Fibroblast of pulmonary artery (primary cell): ENCODE results near the gene AP1M1.

Experiments
- DNase-seq: peaks from one replicate; pipeline ENCODE4 v3.0.0-alpha.2; 2010; ENCODE audit warnings: low read depth
- H3K4me3 ChIP-seq: replicated peaks from 2 replicates; pipeline ENCODE4 v1.5.1; 2011; ENCODE audit warnings: low read depth, mild to moderate bottlenecking, control low read depth, low read length, moderate library complexity
- TF ChIP-seq, protein P1 (sequence below): IDR thresholded peaks from 2 replicates; pipeline ENCODE4 v1.5.1; 2011; ENCODE audit warnings: mild to moderate bottlenecking, control low read depth, low read length, inconsistent platforms; ENCODE audit errors: missing control alignments

The AP1M1 gene

GRCh38 chr19:16257509-16258002 lies 59.8 kb downstream of the AP1M1 start:
- DNase-seq: no peak
- TF ChIP-seq, protein P1, sequence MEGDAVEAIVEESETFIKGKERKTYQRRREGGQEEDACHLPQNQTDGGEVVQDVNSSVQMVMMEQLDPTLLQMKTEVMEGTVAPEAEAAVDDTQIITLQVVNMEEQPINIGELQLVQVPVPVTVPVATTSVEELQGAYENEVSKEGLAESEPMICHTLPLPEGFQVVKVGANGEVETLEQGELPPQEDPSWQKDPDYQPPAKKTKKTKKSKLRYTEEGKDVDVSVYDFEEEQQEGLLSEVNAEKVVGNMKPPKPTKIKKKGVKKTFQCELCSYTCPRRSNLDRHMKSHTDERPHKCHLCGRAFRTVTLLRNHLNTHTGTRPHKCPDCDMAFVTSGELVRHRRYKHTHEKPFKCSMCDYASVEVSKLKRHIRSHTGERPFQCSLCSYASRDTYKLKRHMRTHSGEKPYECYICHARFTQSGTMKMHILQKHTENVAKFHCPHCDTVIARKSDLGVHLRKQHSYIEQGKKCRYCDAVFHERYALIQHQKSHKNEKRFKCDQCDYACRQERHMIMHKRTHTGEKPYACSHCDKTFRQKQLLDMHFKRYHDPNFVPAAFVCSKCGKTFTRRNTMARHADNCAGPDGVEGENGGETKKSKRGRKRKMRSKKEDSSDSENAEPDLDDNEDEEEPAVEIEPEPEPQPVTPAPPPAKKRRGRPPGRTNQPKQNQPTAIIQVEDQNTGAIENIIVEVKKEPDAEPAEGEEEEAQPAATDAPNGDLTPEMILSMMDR: no peak
- H3K4me3 ChIP-seq: no peak overlapping the region

- DNase-seq: peak; percentile 33
- H3K4me3 ChIP-seq: no peak overlapping the region
- TF ChIP-seq, protein P1: no peak
Measured at GRCh38 chr19:16258440-16258903, 60.8 kb downstream of the AP1M1 start.

- no peak for DNase-seq
- H3K4me3 ChIP-seq: no peak overlapping the region
- TF ChIP-seq, protein P1: no peak
Measured at GRCh38 chr19:16259385-16260159, 61.9 kb downstream of the AP1M1 start.

GRCh38 chr19:16260160-16260811 lies 62.6 kb downstream of the AP1M1 start:
- no peak for DNase-seq
- TF ChIP-seq, protein P1: no peak
- no peak overlapping the region for H3K4me3 ChIP-seq

DNA sequence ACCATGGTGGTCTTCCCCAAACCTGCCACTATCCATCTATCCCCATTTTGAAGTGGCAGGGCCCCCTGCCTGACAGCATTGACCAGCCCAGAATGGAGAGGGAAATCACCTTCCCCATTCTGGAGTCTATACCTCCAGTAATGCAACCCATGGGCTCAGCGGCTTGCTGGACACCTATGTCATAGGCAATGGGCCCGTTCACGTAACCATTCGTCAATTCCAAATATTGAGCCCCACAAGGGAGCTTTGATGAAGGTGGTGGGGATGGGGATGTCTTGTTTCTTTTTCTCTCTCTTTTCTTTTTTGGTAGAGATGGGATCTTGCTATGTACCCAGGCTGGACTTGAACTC lies 63.1 kb downstream of the AP1M1 start:
- DNase-seq: no peak
- TF ChIP-seq, protein P1: no peak
- no peak overlapping the region for H3K4me3 ChIP-seq

GRCh38 chr19:16261584-16262368 lies 64.1 kb downstream of the AP1M1 start:
- no peak for DNase-seq
- TF ChIP-seq, protein P1: no peak
- H3K4me3 ChIP-seq: no peak overlapping the region
